NCI-H2081 treated with DMSO at 0.1 percent for 48 hours (cell line): Measurements from ENCODE around the gene ZSCAN5A.
A peak's percentile ranks its signal among the peaks of the same experiment; 100 is the strongest.
"Not testable (repeated sequence)": the region's sequence is repeated elsewhere in the genome, so short reads cannot be mapped to it uniquely, and the experiment has no call there.

Source experiments
- DNase-seq: peaks from one replicate; lab custom pipeline; 2025; lab: John Stamatoyannopoulos, UW

ZSCAN5A gene, protein sequence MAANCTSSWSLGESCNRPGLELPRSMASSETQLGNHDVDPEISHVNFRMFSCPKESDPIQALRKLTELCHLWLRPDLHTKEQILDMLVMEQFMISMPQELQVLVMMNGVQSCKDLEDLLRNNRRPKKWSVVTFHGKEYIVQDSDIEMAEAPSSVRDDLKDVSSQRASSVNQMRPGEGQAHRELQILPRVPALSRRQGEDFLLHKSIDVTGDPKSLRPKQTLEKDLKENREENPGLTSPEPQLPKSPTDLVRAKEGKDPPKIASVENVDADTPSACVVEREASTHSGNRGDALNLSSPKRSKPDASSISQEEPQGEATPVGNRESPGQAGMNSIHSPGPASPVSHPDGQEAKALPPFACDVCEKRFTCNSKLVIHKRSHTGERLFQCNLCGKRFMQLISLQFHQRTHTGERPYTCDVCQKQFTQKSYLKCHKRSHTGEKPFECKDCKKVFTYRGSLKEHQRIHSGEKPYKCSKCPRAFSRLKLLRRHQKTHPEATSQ

GRCh38 chr19:56314381-56315076 is at the start of gene ZSCAN5A:
TSS of gene ZSCAN5A (minus strand) at chr19:56314839. CDS start at chr19:56225046, 89,793 bp downstream.
- DNase-seq, result peak; percentile 89

- DNase-seq, result no peak
Observed at GRCh38 chr19:56360841-56361240, 46.2 kb upstream of the ZSCAN5A start.

- no peak for DNase-seq
Observed at GRCh38 chr19:56356944-56357343, 42.3 kb upstream of the ZSCAN5A start.

GRCh38 chr19:56355517-56355916 is 40.9 kb upstream of the ZSCAN5A start:
- DNase-seq, result no peak

DNA sequence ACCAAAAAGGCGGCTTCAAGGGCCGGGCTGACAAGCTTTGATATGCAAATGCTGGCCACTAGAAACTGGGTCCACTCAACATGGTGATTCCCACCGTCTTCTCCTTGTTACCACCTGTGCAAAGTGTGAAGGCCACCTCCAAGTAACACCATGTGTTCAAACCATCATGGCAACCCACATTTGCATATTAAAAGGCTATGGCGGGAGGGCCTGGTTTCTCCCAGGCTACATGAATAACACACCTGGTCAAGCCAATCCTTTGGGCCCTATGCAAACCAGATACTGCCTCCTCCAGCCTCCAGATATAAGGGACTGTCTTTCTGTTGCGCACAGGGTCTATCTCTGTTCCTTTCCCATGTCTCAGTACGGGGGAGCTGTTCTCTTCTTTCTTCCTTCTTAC is 36.6 kb upstream of the ZSCAN5A start:
- no peak for DNase-seq

DNA sequence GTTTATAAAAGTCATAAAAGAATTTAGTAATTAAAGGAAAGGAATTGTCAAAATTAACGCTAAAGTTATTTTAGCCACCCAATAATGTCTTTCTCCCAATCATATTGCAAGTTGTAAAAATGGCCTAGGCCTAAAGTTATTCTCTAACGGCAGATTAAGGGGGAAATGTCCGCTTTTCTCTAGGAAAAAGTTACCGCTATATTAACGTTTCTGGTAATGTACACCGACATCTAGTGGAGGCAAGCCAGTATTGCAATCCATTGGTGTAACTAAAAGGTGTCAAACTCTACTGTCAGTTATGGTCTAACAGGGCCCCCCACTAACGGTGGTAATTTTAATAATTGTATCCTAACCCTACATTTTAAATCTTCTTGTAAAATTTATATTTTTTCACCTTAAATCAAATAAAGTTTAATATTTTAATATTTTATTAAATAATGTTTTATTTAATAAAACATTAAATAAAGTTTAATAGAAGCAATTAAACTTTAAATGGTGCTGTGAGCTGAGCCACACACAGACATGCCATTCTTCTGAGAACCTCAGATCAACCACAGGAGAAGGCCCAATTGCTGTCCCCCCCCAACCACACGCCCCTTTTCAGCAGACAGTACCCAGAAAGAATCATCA is 35.9 kb upstream of the ZSCAN5A start:
- no peak for DNase-seq

DNA sequence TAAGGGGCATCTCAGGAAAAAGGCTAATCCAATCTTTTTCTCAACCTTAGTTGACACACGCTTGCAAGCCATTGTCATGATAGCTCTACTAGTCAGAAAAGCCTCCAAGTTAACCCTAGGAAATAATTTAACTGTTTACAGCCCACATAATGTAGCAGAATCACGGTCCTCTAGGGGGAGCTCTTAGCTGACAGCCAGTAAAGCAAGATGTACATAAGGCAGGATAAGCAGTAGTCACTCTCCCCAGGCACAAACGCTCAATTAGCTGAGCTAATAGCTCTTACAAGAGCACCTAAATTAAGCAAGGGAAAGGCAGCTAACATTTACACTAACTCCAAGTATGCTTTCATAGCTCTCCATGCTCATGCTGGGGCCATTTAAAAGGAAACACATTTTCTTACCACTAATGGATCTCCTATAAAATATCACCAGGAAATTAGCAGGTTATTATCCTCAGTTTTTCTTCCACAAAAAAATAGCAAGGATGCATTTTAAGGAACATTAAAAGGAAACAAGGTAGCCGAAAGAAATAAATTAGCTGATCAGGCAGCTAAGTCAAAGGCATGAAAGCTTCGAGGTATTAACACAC is 33.7 kb upstream of the ZSCAN5A start:
- DNase-seq, result no peak

DNA sequence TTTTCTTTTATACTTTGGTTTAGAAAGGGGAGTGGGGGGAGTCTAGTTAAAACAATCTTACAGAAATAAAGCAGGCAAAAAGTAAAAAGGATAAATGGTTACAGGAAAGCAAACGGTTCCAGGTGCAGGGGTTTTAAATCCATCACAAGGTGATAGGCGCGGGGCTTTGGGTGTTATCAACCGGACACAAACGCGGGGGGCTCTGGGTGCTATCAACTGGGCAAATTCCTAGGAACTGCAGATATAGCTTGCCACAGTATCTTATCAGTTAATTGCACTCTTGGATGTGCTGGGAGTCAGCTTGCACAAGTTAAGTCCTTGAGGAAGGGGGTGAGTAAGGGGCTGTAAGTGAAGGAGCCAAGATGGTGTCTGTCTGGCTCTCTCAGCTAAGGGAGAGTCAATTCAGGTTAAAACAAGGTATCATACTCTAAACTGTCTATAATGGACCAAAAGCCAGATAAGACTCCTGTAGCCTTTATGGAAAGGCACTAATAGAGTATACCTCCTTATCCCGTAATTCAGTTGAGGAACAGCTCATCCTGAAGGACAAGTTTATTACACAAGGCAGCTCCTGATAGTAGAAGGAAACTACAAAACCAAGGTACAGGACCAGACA is 32.6 kb upstream of the ZSCAN5A start:
- no peak for DNase-seq

DNA sequence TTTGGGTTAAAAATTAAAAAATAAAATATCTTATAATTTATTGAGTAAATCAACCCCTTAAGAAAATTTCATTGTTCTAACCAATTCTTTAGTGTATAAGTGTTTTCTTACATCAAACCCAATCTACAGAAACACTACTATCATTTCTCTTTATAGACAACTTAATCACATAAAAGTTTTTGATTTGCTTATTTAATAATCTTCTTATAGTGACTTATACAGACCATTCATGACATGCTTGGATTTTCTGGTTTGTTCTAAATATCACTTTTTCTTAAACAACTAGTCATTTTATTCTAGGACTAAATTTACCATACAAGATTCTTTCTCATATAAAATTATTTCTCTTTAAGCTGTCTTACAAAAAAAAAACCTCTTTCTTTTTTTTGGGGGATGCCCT is 27.3 kb upstream of the ZSCAN5A start:
- no peak for DNase-seq

GRCh38 chr19:56339031-56339430 is 24.4 kb upstream of the ZSCAN5A start:
- not testable (repeated sequence) for DNase-seq

DNA sequence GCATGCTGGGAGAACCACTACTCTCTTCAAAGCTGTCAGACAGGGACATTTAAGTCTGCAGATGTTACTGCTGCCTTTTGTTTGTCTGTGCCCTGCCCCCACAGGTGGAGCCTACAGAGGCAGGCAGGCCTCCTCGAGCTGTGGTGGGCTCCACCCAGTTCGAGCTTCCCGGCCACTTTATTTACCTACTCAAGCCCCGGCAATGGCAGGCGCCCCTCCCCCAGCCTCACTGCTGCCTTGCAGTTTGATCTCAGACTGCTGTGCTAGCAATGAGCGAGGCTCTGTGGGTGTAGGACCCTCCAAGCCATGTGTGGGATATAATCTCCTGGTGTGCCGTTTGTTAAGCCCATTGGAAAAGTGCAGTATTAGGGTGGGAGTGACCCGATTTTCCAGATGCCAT is 22.4 kb upstream of the ZSCAN5A start:
- not testable (repeated sequence) for DNase-seq

DNA sequence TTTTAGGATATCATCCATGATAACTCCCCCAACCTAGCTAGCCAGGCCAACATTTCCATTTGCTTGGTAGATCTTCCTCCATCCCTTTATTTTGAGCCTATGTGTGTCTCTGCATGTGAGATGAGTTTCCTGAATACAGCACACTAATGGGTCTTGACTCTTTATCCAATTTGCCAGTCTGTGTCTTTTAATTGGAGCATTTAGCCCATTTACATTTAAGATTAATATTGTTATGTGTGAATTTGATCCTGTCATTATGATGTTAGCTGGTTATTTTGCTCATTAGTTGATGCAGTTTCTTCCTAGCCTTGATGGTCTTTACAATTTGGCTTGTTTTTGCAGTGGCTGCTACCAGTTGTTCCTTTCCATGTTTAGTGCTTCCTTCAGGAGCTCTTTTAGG is 20.7 kb upstream of the ZSCAN5A start:
- DNase-seq, result not testable (repeated sequence)

DNA sequence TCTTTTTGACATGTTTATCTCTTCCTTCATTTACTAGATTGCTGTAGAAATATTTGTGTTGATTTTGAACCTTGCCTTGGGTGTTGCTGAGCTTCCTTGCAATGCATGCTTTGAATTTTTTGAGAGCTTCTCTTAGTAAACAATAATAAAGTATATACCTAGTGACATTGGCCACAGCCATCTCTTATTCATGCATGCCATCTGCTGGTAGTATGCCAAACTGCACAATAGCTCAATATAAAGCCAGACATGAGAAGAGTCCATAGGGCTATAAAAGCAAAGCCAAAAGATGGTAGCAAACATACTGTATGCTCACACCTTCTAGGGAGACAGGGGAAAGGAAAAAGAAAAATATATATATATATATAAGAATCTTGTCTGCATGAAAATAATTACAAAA is 18.9 kb upstream of the ZSCAN5A start:
- DNase-seq, result no peak

DNA sequence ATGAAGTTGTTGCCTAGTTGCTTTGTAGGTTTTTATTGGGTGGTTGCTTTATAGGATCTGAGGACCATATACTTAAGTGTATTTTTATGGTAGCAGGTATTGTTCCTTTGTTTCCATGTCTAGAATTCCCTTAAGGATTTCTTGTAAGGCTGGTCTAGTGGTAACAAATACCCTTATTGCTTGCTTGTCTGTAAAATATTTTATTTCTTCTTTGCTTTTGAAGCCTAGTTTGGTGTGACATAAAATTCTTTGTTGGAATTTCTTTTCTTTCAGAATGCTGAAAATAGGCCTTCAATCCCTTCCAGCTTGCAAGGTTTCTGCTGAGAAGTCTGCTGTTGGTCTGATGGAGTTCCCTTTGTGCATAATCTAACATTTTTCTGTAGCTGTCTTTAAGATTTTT is 18.1 kb upstream of the ZSCAN5A start:
- DNase-seq, result no peak

- no peak for DNase-seq
Observed at GRCh38 chr19:56324436-56324835, 9.8 kb upstream of the ZSCAN5A start.

DNA sequence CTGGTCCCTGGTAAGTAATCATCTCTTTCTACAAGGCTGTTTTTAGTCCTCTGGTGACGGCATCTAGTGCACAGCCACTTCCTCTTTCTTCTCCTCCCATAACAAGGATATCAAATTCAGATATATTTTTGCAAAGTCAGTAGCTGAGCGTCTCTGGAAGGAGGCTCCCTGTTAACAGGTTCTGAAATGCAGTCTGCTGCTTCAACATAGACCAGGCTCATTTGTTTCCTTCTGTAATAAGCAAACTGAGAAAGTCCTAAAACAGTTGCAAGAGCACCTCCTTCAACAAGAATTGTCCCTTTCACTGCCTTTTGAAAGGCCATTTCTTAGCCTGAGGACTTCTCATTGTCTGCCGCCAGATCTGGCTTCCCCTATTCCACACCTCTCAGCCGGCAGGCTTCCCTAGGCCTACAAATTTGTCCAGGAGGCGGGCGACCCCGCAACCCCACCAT is 7.4 kb upstream of the ZSCAN5A start:
- no peak for DNase-seq

DNA sequence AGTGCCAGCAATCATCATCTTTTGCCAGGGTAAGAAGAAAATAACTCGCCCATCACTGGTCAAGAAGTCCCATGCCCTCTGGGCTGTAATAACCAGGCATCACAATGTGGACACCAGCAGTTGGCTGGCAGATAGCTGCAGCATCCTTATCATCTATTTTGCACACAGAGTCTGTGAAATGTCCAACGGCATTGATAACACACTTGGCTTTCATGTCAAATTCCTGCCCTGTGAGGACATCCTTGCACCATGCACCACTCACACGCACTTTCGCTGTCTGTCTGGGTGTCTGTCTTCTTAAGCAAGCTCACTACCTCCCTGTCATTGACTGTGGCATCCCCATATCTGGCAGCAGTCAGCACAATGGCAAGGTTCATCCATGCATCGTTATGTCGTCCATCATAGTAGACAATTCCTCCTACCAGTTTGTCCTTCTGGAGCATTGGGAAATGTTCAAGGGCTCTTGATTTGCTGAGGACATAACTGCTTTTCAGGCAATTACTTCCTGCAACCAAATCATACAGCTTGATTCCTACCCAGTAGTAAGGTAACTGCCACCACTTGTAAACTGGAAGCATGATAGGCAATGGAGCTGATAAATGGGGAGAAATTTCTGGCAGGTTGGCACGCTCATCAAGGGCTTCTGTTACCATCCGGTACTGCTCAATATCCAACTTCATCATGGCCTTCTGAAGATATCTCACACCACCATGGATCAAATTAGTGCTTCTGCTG is 6.8 kb upstream of the ZSCAN5A start:
- no peak for DNase-seq

DNA sequence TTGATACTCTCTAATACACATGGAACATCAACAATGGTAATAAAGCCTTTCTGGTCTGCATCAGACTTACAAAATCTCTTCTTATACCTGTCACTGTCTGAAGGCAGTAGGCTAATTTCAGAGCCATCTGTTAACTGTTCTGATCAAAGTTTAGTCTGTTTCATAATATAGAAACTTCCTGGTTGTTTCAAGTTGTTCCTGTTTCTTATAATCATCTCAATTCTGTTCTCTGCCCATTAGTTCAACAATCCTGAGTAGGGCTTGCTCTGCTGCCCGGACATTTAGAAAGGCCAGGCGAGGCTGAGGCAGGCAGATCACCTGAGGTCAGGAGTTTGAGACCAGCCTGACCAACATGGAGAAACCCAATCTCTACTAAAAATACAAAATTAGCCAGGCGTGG is 5.4 kb upstream of the ZSCAN5A start:
- no peak for DNase-seq

DNA sequence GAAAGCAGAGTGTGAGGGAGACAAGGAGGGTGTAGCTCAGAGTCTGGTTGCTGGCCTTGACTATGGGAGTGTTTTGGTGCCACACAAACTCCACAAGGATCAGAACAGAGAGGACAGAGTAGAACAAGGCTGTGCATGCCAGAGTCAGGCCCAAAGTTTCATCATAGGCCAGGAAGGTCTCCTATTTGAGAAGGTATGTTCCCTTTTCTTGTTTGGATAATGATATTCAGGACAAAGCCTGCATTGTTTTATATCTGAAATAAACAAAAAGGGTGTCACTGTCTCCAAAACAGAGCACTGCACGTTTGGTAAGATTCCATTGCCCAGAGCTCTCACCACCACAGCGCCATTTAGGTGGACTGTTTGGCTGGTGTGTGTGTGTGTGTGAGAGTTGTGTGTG is 3.1 kb upstream of the ZSCAN5A start:
- DNase-seq, result no peak

DNA sequence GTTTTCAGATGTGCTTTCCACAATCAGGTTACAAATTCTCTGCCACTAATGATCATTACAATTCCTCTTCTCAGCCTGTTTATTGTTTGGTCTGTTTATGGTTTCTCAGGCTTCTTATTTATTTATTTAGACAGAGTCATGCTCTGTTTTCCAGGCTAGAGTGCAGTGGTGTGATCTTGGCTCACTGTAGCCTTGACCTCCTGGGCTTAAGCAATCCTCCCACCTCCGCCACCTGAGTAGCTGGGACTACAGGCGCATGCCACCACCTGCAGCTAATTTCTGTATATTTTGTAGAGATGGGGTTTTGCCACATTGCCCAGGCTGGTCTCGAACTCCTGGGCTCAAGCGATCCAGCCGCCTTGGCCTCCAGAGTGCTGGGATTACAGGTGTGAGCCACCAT is 2.1 kb upstream of the ZSCAN5A start:
- no peak for DNase-seq
